Right hindlimb (tissue), 1 donor: ENCODE measurements around the gene ZNF407.

Experiments
- DNase-seq: peaks from one replicate; pipeline ENCODE4 v3.0.0-alpha.2; 2018

ZNF407 gene

DNA sequence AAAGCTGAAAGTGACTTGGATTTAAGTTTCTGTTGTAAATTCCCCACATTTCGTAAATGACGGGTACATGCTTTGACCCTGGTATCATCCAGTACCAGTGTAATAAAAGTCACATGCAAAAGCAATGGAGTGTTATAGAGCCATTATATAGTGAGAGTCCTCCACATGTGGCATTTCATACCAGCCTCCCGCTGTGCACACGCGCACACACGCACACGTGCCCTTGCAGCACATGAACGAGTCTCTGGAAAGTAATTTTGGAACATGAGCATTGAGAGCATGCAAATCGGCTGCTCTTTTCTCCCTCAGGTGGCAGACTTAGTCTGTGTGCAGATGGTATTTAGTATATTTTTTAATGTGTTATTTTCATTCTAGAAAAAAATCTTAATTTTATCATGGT is 198.1 kb downstream of the ZNF407 start:
- no peak for DNase-seq

DNA sequence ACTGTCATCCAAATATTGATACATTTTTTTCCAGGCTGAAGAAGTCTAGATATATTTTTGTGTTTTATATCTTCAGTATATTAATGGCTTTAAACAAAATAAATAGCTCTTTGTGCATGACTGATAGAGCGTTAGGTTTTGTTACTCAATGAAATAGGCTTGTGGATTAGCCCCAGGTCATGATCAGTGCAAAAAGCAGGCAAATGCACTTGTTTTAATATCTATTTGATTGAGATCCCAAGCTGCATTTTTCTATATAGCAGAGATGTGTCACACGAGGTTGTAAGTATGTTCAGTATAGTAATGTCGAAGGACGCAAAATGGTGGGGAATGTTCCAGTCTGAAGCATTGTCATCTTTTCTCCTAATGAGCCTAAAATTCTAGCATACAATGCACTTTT is 198.5 kb downstream of the ZNF407 start:
- no peak for DNase-seq

DNA sequence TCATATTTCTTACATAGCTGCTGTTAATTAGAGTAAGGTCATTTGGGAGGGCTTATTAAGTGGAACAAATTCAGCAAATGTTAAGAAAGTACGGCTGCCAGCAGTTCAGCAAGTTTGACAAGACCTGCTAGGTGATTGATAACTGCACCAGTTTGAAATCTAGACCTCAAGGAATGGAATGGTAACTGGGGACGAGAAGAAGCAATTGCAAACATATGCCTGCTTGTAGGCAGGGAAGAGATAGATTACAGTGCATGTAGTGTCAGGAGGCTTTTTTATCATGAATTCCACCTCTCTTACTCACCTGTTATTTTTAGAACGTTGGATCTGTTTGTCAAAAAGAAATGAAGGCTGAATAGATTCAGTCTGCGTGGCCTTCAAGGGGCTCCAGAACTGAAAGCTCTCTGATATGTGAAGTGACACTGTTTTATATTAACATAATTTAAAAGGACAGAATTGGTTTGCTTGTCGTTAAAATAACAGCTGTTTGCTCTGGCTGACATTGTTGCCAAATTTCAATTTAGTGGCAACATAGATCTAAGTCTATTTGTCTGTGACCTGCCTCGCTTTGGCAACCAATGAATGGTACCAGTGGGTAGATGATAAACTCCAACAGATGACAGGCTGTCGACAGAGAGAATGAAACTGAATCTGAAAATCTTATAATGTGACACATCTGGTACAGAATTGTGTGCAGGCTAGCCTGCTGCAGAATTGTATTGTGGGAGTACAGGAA is 199.3 kb downstream of the ZNF407 start:
- DNase-seq: no peak

DNA sequence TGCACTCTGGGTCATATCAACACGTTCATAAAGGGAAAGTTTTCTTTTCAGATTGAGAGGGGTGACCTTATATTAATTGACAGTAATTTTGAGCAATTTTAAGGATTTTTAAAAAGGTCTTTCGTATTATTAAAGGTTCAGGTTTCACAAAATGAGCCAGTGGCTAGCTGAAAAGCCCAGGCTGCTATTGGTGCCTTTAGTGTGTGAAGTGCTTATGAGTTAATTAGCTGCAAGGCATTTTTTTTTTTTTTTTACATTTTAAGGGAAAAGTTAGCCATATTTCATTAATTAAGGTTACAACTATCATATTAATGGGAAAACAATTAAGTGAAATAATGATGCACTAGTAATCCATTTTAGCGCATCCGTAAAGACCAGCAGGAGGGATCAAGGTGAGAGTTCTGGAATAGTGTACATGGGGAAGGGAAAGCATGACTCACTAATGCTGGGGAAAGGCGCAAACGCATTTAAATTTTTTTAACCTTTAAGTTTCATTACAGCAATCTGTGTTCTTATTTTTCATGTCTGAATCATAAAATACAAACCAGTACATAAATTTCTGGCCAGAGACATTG is 200.0 kb downstream of the ZNF407 start:
- no peak for DNase-seq

DNA sequence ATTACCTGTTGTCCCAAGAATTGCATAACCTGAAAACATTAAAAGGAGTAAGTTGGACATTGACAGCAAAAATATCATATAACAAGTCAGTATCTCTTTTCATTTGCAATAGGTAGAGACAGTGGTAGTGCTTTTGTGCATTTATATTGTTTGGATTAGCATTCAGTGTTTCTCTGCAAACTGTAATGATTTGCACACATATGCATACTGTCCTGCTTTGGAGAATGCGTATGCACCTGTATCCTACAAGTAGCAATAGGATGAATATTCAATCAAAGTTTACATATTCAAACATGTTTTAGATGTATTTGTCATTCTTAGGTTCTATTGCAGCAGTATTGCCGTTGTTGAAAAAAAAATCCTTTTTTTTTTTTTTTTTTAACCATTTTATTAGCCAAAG is 201.9 kb downstream of the ZNF407 start:
- DNase-seq: no peak

DNA sequence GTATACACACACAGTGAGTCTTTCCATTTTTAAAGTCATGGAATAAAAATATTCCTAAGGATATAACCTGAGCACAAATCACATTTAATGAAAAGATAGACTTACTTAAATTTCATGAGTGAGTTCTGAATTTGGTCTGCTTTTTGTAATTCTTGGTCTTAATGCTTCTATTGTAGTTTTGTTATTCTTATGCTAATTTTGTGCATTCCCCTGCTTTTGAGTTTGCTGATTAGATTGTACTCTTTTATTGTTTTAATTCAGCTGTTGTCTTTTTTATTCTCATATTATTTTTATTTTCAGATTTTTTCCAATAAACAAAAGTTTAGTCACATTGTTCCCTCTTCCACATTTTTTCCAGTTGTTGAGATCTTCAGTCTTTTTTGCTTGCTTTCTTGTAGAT is 202.4 kb downstream of the ZNF407 start:
- DNase-seq: no peak

DNA sequence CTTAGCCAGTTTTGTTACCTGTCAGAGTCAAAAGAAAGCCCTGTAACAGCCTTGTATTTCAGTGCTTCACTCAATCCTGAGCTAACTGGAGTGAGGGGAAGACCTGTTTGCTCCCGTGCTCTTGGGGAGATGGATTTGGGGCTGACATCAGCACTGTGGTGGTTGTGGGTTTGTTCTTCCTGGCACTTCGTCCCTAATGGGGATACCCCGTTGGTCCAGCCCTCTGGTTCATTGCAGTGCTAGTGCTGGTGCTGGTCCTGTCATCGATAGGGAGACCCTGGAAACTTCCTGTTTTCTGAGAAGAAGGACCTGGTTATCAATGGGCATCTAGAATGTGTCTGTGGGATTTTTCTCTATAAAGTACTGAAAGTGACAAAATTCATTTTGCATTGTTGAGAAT is 205.4 kb downstream of the ZNF407 start:
- no peak for DNase-seq

DNA sequence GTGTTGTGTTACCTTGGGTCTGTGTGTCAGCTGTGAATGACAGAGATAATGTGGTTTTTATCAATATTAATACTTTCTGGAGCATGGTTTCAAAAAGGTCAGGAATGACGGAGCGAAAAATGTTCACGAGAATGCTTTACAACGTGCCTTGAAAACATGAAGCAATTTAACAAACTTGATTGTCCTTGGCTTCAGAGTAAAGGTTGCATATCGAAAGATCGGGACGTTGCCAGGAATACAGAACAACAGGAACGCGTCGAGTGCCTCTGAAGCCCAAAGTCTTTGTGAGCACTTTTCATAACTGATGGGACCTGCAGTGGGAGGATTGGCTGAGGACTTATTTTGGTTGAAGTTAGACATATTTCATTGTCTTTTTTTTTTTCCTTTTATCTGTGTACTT is 206.1 kb downstream of the ZNF407 start:
- no peak for DNase-seq

DNA sequence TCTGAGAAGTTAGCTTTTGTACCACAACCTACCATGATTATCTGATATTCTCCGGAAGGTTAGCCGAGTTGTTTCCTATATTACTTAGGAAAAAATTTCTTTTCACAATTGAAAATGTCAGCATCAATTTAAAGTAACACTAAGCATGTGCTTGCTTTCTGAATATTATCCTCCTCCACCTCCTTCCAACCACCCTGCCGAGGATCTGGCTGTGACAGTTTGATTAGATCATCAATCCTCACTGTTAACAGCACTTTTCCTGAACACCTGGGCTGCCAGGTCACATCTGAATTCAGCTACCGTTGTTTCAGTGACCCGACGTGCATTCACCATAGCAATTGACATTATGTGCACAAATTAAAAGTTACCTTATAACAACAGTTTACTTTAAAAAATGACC is 207.0 kb downstream of the ZNF407 start:
- DNase-seq: no peak

DNA sequence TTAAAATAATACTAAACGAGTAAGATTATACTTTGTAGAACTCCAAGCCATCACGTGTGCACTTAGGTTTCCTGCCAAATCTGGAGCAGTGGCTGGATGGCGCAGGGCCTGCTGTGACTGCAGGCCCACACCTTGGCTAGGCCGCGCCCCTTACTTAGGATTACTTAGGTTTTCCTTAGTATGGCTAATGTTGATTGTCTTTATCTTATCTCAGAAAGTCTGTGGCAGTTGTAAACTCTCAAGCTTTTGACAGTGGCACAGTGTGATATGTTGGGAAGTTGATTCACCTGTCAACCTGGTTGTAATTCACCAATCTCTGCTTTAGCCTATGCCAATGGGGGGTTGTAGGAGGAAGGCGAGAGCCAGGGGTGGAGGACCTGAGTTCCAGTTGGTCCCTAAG is 208.4 kb downstream of the ZNF407 start:
- DNase-seq: no peak

DNA sequence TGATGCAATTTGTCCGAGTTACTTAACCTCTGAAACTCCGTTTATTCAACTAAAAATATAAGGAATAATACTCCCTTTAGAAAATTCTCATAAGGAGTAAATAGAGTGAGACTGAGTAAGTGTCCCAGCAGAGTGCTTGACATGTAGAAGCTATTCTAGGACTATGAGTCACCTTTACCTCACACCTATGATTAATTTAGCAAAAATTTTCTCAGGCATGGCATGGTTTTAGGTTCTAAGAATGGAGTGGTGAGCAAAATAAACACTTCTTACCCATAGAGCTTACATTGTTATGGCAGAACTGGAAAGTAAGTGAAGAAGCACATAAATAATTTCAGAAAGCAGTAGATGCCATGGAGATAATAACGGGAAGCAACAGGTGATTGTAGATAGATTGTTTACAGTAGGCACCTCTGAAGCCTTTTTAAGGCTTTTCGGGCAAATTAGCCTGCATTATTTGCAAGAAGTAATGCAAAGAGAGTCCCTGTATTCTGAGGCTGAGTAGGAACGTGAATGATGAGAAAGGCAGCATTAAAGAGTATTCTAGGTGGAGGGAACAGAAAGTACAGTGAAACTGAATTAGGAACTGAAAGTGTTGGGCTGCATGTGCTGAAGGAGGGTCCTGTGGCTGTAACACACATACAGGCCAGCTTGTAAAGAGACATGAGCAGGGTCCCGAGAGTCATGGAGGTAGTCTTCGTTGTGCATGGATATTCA is 209.2 kb downstream of the ZNF407 start:
- no peak for DNase-seq

DNA sequence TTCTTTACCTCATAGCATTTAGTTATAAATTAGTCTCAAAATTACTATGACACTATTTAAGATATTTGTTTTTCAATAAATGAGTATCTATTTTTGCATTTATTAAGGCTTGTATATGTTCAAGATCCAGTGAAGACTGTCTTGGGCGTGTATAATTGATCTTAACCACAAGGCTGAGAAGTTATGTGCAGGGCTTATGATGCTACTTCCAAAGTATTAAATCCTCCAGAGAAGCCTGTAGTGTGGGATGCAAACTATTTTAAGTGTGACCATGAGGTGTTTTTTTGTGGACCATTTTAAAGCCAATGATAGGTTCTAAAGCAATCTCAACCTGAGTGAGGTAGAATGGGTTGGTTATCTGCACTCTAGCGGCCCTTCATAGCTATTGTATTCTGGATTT is 219.9 kb downstream of the ZNF407 start:
- no peak for DNase-seq

DNA sequence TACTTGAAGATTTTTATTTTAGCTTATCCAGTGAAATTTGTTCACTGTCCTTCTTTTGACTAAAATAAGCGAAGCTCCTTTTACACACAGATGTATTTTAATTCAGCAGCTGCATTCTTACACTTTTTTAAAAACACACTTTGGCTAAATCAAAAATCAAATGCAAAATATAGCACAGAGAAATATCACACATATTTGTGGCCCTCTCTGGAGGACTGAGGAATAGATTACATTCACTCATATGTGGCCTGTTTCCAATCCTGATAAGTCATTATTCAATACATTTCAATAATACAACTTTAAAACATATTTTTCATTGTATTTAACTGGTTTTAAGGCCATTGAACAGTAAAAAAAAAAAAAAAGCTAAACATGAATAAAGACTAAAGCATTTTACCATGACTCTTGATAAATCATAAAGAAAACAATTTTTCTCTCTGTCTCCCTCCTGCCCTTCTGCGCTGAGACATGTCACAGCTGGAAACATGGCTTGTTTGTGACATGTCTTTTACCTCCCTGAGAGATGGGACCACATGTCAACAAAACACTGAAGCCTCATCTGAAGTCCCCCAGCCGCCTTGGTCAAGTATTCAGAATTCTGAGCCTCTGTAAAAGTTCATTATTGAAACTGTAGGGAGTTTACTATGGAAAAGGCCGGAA is 221.0 kb downstream of the ZNF407 start:
- DNase-seq: no peak

DNA sequence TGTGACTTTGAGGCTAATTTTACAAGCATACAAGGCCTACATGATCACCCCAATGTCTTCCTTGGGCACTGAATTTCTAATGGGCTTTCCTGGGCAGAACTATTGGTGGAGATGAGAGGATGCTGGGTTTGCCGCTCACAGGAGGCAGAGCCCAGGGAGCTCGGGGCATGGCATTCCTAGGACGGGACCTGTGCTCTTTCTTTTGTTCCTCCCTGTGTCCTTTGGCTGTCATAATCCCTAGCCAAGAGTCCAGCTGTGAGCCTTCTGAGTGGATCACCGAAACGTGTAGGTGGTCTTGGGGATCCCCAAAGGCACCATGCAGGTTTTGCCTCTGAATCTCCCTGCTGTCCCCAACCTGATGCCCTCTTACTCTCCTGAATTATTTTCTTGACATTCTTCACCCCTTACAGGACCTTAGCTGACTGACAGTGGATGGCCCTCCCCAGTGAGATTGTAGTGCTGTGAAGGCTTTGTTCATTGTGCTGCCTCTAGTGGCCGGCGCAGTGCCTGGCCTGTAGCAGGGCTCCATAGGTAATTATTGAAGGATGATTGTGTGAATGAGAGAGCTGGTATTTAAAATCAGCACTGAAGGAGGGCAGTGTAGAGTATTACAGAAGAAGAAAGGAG is 221.9 kb downstream of the ZNF407 start:
- DNase-seq: no peak

DNA sequence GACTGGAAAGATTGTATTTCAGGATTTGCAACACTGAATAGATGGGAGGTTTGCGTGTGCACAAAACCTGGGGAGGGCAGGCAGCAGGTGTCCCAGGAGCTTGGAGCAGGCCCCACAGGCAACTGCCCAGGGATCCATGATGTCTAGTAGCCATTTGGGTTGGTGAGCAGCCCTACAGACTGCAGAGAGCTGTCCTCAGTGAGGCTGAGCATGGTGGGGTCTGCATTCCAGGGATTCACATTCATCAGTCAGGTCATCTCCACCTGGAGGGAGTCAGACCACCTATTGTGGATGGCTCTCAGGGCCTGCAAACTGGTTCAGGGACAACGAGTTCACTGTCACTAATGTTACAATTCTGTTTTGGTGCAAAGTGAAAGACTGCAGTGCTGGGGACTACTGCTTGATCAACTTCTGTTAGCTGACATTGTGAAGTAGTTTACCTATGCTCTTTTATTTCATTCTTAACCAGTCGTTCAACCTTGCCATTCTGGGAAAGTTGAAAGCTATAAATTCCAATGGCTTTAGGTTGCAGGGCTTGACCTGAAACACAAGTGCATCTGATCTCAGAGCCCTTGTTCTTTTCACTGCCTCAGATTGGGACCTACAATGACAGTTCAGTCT is 222.6 kb downstream of the ZNF407 start:
- no peak for DNase-seq

DNA sequence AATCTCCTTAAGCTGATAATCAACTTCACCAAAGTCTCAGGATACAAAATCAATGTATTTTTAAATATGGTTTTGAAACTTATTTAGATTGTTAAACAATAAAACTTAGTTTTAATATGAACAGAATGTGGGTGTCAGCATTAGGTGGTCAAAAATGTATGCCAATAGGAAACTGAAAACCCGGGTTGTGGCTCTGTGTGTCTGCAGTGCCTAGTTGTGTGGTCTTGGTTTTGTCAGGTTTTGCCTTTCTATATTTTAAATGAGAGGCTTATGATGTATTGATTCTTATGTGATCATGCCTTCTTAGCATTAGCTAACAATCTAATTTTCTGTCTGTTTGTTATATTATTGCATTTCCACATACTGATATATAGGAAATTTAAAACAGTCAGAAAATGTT is 227.8 kb downstream of the ZNF407 start:
- DNase-seq: no peak

DNA sequence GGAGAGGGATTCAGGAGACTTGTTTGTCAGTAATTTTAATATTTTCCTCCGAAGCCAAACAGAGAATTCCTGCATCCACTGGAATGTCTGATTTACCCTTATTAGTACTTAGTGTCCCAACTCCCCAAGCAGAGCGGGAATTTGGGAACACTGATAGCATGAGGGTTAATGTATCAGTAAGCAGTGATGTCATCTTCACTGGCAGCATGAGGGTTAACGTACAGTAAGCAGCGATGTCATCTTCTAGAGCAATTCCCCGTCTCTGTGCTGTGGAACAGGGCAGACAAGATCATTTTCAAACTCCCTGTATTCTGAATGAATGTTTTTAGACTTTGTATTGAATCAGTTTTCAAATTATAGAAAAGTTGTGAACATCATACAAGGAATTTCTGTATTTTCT is 228.9 kb downstream of the ZNF407 start:
- no peak for DNase-seq

DNA sequence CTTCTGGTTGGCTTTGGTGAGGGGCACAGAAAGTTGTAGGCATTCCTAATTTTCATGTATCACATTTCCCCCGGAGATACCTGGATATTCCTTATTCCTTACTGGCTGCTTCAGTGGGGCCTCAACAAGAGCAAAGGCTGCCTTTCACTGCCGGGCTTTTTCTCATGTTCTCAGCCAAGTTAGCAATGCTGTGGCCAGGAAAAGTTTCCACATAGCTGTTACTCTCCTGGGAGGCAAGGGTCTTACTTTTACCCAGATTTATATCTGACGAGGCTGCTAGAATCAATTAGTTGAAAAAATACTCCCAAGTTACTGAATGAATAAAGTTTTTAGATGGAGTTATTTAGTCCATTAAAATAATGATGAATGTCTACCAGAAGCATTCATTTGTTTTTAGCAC is 230.5 kb downstream of the ZNF407 start:
- DNase-seq: peak; percentile 40

DNA sequence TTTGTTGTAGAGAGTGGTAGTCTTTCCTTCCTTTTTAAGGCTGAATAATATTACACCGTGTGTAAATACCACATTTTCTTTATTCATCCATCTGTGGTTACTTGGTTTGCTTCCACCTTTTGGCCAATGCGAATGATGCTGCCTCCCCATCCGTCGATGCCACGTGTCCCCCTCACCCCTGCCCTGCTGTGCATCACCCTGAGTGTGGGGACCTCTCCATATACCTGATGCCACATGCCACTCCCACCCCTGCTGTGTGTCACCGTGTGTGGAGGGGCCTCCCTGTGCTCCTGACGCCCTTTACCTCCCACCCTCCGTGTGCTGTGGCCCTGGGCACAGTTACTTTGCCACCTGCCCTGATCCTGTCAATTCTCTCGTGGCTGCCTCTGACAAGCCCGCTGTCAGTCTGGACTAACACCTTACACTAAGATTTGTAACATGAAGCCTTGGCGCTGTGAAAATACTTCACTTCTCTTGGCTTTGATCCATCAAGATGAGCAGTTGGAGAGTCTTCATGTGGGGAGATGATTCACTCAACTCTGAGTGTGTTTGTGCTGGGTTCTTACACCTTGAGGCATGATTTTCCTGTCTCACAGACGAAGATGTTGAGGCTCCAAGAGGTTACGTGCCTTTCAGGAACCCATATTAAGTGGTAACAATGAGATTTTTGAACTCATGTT is 234.0 kb downstream of the ZNF407 start:
- no peak for DNase-seq

DNA sequence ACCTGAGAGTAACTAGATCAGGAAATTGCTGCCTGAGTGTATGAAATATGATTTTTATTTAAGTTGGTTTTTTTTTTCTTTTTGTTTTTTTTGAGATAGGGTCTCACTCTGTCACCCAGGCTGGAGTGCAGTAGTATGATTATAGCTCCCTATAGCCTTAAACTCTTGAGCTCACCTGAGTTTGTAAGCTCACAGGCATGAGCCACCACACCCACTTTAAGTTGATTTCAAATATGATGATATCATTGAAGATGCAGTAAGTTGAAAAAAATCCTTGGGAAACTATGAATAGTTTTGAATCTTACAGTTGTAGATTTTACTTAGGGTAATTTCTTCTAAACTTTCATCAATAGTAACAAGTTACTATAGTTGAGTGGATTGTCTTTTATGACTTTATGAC is 234.7 kb downstream of the ZNF407 start:
- DNase-seq: no peak

DNA sequence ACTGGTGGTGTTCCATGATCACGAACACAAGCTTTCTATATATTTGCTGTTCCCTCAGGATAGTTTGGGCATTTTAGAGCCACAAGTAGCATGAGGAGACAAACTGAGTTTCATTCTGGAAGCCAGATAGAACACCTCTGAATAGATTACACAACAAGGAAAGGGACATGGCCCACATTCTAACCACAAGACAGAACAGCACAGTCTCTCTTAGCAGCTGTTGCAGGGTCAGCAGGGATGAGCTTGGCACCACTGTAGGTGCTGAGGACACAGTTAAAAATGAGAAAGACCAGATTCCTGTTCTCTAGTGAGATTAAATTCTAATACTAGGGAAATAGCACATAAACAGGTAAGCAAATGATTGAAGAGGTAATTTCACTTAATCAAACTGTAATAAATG is 235.3 kb downstream of the ZNF407 start:
- DNase-seq: no peak
